ENCODE measurements around the gene SLC25A20.

The SLC25A20 gene, protein sequence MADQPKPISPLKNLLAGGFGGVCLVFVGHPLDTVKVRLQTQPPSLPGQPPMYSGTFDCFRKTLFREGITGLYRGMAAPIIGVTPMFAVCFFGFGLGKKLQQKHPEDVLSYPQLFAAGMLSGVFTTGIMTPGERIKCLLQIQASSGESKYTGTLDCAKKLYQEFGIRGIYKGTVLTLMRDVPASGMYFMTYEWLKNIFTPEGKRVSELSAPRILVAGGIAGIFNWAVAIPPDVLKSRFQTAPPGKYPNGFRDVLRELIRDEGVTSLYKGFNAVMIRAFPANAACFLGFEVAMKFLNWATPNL

DNA sequence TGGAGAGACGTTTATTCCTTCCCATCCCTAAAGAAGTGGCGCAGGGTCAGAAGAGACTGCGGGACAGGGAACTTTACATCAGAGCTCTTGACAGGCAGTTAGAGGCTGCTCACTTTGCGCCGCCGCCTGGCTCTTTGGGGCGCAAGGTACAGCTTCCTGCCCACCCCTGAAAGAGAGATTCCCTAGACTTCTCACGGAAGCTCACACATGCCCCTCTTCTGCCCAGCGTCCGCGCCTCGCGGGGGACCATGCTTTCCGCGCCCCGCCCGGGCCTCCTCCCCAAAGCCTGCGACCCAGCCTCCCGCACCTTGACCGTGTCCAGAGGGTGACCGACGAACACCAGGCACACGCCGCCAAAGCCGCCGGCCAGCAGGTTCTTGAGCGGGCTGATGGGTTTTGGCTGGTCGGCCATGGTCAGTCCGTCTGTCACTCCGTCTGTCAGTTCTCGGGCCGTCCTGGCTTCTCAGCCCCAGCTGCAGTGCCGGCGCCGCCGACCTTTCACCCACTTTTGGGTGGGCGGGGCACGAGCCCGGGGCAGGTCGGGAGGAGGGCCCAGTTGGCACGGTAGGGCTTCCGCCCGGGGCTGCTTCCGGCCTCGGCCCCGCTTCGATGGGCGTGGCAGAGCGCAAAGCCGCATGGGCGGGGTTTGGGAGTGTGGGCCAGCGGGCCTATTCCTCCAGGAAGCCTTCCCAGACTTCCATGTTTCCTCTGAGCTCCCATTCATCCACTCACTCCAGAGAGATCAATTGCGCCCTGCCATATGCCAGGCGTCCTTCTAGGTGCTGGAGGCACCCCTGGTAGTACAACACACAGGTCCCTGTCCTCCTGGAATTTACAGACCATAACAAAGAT is at the start of gene SLC25A20:
Gene SLC25A20, minus strand, starts transcription at position 500 of the 852 bp plus-strand sequence. Its CDS starts 88 bp downstream, at position 412.
- Histone ChIP-seq H3K9ac (ENCODE audit: low read length) (peak within 1 kb of the TSS; percentile 56), H3K9me3 (ENCODE audit: control insufficient read depth, low read length) (no peaks in the 10 kb centered on the region), H3K36me3 (ENCODE audit: control insufficient read depth, insufficient read depth, low read length) (no peaks in the 10 kb centered on the region), H3K4me3 (ENCODE audit: low read length) (peak within 1 kb of the TSS; percentile 60), H3K27me3 (ENCODE audit: control insufficient read depth, insufficient read depth, low read length) (no peaks in the 10 kb centered on the region), H3K4me1 (ENCODE audit: control insufficient read depth, insufficient read depth, low read length) (peaks cover 13% of the 10 kb centered on the region)

DNA sequence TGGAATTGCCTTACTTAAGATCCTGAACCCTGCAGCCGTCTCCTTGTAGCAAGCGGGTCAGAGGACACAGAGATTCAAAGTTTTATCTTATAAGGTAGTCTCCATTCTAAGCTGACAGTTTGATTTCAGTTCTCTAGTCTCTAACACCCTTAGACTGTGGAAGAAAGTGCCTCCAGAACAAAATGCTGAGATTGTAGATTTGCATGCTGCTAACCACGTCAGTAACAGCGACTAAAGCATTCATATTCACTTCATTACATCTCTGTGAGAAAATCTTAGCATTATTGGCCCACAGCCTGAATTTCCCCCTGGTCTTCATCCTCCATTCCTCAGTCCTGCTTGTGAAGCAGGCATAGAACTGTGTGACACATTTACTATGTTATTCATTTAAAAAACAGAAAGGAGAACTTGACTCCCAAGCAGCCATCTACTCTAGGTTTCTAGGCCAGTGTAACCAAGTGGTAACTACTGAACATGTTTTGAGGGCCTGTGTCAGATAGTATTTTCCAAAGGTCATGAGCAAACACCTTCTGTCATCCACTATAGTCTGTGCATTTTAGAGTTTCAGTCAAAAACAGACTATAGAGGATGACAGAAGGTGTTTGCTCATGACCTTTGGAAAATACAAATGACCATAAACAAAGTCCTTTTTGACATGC is 47.3 kb upstream of the SLC25A20 start:
- H3K9ac ChIP-seq (ENCODE audit: low read length): no peak overlapping the region
- no peaks in the 10 kb centered on the region for H3K36me3 ChIP-seq (ENCODE audit: control insufficient read depth, insufficient read depth, low read length)
- no peak overlapping the region for H3K4me3 ChIP-seq (ENCODE audit: low read length)
- no peaks in the 10 kb centered on the region for H3K27me3 ChIP-seq (ENCODE audit: control insufficient read depth, insufficient read depth, low read length)
- no peaks in the 10 kb centered on the region for H3K9me3 ChIP-seq (ENCODE audit: control insufficient read depth, low read length)
- peaks cover 3% of the 10 kb centered on the region for H3K4me1 ChIP-seq (ENCODE audit: control insufficient read depth, insufficient read depth, low read length)

DNA sequence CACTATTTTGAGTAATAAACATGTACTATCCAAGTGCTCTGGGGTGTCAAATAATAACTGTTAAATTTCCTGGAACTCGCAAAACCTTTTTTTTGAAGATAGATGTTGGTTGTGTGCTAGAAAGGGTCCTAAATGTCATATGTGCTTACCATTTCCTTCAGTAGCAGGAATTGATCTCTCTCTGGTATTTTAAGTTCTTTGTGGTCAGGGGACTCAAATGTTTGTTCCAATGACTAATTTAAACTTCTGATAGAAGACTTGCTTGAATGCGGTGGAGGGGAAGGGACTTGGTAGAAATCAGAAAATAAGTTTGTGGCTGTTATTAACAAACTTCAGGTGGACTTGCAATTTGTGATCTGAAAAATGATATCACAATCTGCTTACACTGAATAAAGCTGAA is 46.8 kb upstream of the SLC25A20 start:
- peaks cover 5% of the 10 kb centered on the region for H3K4me1 ChIP-seq (ENCODE audit: control insufficient read depth, insufficient read depth, low read length)
- no peak overlapping the region for H3K9ac ChIP-seq (ENCODE audit: low read length)
- no peaks in the 10 kb centered on the region for H3K27me3 ChIP-seq (ENCODE audit: control insufficient read depth, insufficient read depth, low read length)
- no peak overlapping the region for H3K4me3 ChIP-seq (ENCODE audit: low read length)
- H3K9me3 ChIP-seq (ENCODE audit: control insufficient read depth, low read length): no peaks in the 10 kb centered on the region
- H3K36me3 ChIP-seq (ENCODE audit: control insufficient read depth, insufficient read depth, low read length): no peaks in the 10 kb centered on the region

DNA sequence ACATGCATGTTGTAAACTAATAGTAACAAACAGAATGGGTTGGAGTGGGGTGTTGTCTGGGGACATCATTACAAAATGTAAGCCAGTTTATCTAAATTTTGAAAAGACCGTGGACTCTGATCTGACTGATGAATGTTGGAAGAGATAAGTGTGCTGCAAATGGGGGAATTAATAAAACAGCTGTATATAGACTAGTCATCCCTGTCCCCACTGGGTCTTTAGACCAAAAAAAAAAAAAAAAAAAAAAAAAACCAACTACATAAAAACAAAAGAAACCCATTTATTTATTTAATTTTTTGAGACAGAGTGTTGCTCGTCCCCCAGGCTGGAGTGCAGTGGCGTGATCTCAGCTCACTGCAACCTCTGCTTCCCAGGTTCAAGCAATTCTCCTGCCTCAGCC is 40.0 kb upstream of the SLC25A20 start:
- no peak overlapping the region for H3K4me3 ChIP-seq (ENCODE audit: low read length)
- H3K9me3 ChIP-seq (ENCODE audit: control insufficient read depth, low read length): no peaks in the 10 kb centered on the region
- no peak overlapping the region for H3K9ac ChIP-seq (ENCODE audit: low read length)
- no peaks in the 10 kb centered on the region for H3K27me3 ChIP-seq (ENCODE audit: control insufficient read depth, insufficient read depth, low read length)
- no peaks in the 10 kb centered on the region for H3K36me3 ChIP-seq (ENCODE audit: control insufficient read depth, insufficient read depth, low read length)
- peaks cover 11% of the 10 kb centered on the region for H3K4me1 ChIP-seq (ENCODE audit: control insufficient read depth, insufficient read depth, low read length)

DNA sequence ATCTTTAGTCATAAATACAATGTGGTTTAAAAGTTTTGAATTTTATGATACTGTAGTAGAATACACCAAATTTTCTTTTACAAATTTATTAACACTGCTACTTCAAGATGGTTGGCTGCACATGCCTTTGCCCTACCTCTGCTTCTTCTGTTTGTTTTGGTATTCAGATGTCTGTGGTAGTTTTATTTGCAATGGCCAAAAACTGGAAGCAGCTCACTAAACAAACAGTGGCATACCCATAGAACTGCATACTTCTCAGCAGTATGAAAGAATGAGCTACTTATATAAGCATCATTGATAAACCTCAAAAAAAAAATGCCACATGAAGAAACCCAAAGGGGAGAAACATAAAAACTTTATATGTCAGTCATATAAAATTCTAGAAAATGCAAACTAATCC is 39.5 kb upstream of the SLC25A20 start:
- Histone ChIP-seq H3K36me3 (ENCODE audit: control insufficient read depth, insufficient read depth, low read length) (no peaks in the 10 kb centered on the region), H3K27me3 (ENCODE audit: control insufficient read depth, insufficient read depth, low read length) (no peaks in the 10 kb centered on the region), H3K9ac (ENCODE audit: low read length) (no peak overlapping the region), H3K4me3 (ENCODE audit: low read length) (no peak overlapping the region), H3K4me1 (ENCODE audit: control insufficient read depth, insufficient read depth, low read length) (peaks cover 11% of the 10 kb centered on the region), H3K9me3 (ENCODE audit: control insufficient read depth, low read length) (no peaks in the 10 kb centered on the region)

DNA sequence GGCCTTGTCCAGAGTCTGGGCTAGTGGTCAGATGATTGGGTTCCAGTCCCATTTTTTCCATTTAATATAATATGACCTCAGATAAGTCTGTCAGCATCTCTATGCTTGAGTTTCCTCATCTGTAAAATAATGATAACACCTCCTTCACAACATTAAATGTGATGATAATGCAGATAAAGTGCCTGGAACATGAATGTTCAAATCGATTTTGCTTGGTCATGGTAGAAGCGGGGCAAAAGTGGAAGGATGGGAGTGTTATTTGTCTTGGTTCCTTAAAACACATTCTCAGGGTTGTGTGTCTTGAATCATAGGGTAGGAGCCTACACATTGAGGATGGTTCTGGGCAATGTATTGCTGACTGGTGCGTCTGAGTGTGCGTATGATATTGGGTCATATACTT is 36.8 kb upstream of the SLC25A20 start:
- no peak overlapping the region for H3K4me3 ChIP-seq (ENCODE audit: low read length)
- no peaks in the 10 kb centered on the region for H3K27me3 ChIP-seq (ENCODE audit: control insufficient read depth, insufficient read depth, low read length)
- H3K9me3 ChIP-seq (ENCODE audit: control insufficient read depth, low read length): no peaks in the 10 kb centered on the region
- H3K9ac ChIP-seq (ENCODE audit: low read length): no peak overlapping the region
- peaks cover 7% of the 10 kb centered on the region for H3K4me1 ChIP-seq (ENCODE audit: control insufficient read depth, insufficient read depth, low read length)
- no peaks in the 10 kb centered on the region for H3K36me3 ChIP-seq (ENCODE audit: control insufficient read depth, insufficient read depth, low read length)

DNA sequence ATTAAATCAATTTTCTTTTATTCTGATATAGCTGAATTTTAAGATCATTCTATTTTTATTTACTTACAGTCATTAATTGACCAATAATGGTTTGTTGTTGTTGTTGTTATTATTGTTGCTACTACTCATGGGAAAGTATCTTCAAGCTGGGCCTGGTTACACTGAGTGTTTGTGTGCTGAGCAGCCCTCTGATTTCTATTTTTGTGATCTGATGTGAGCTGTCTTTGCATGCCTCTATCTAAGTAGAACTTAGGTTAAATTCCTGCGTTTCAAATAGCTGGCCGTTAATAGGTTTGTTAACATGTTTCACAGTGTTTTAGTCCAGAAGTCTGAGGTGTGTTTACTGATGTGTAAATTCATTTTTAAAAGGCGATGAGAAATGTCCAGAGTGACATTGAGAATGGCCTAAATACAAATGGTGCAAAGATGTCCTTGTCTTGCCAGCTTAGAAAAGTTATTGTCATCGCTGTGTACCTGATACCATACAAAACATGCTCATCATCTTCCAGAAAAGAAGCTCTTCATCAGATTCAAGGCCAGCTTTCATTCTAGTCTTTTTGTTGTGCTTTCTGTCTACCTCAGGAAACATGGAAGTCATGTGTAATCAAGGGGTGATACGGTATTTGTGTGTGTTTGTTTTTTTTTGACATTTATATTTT is 35.8 kb upstream of the SLC25A20 start:
- Histone ChIP-seq H3K4me1 (ENCODE audit: control insufficient read depth, insufficient read depth, low read length) (peaks cover 15% of the 10 kb centered on the region), H3K27me3 (ENCODE audit: control insufficient read depth, insufficient read depth, low read length) (no peaks in the 10 kb centered on the region), H3K36me3 (ENCODE audit: control insufficient read depth, insufficient read depth, low read length) (no peaks in the 10 kb centered on the region), H3K9ac (ENCODE audit: low read length) (no peak overlapping the region), H3K4me3 (ENCODE audit: low read length) (no peak overlapping the region), H3K9me3 (ENCODE audit: control insufficient read depth, low read length) (no peaks in the 10 kb centered on the region)

DNA sequence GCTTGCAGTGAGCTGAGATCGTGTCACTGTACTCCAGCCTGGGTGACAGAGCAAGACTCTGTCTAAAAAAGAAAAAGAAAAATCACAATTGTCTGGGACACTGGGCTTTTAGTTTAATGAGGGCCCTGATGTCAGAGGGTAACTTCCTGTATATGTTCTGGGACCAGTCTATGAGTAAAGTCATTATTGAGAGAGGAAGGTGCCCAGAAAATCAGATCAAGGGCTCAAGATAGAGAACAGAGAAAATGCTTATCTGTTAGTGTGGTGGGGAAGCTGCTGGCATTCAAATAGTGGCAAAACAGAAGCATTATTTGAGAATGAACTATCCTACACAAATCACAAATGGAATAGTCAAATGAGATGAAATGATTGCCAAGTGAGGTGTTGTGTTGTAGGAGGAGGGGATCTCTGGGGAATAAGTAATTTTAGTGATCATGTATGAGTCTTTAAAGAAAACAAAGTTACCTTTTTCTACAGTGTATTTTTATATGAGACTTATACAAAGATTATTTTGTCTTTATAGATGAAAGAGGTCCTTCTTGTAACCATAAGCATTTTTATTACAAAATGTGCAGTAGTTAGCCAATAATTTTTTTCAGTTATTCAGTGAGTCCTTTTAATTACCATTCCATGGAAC is 33.4 kb upstream of the SLC25A20 start:
- Histone ChIP-seq H3K9me3 (ENCODE audit: control insufficient read depth, low read length) (no peaks in the 10 kb centered on the region), H3K4me1 (ENCODE audit: control insufficient read depth, insufficient read depth, low read length) (peaks cover 19% of the 10 kb centered on the region), H3K36me3 (ENCODE audit: control insufficient read depth, insufficient read depth, low read length) (peaks cover 6% of the 10 kb centered on the region), H3K9ac (ENCODE audit: low read length) (no peak overlapping the region), H3K4me3 (ENCODE audit: low read length) (no peak overlapping the region), H3K27me3 (ENCODE audit: control insufficient read depth, insufficient read depth, low read length) (no peaks in the 10 kb centered on the region)

DNA sequence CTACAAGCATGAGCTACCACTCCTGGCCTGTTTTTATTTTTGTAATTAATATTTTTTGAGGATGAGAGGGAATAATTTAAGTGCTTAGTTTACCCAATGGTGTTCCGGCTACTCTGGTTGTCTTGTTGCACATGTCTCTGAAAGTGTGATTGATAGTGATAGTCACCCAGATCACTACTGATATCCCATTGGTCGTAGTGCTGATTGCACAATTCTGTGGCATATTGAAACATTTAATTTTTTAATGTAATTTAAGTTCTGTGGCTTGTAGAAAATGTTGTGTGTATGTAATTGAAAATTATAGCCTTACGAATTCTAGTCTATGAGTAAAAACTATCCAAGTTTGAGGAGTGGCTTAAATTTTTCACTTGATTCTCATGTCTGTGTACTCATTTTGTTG is 31.9 kb upstream of the SLC25A20 start:
- Histone ChIP-seq H3K9ac (ENCODE audit: low read length) (no peak overlapping the region), H3K36me3 (ENCODE audit: control insufficient read depth, insufficient read depth, low read length) (peaks cover 6% of the 10 kb centered on the region), H3K4me1 (ENCODE audit: control insufficient read depth, insufficient read depth, low read length) (peaks cover 22% of the 10 kb centered on the region), H3K9me3 (ENCODE audit: control insufficient read depth, low read length) (no peaks in the 10 kb centered on the region), H3K27me3 (ENCODE audit: control insufficient read depth, insufficient read depth, low read length) (no peaks in the 10 kb centered on the region), H3K4me3 (ENCODE audit: low read length) (no peak overlapping the region)

DNA sequence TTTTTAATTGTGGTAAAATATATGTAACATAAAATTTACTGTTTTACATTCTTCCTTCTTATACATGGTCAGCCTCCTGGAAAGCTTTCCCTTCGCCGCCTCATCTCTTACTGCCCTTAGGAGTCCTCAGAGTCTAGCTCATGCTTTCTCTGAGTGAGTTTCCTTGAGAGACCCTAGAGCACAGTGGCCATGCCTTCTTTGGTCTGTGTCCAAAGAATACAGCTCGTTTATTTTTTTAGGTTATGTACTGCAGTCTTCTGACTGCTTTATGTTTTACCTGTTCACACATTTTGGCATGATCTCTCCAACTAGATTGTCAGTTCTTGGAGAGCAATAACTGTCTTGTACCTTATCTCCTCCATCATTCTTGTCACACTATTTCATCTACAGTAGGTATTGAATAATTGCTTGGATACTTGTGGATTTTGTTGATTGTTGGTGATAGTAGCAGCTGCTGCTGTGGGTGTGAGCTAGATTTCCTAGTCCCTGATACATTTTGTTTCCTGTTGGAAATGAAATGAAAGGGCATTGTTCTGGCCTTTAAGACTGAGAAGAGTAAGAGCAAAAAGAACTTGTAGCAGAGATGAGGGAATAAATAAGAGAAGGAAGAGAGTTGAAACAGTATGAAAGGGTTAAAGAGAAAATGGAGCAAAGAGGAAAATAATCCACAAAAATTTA is 30.8 kb upstream of the SLC25A20 start:
- no peak overlapping the region for H3K4me3 ChIP-seq (ENCODE audit: low read length)
- no peaks in the 10 kb centered on the region for H3K27me3 ChIP-seq (ENCODE audit: control insufficient read depth, insufficient read depth, low read length)
- no peaks in the 10 kb centered on the region for H3K9me3 ChIP-seq (ENCODE audit: control insufficient read depth, low read length)
- H3K4me1 ChIP-seq (ENCODE audit: control insufficient read depth, insufficient read depth, low read length): peaks cover 18% of the 10 kb centered on the region
- H3K36me3 ChIP-seq (ENCODE audit: control insufficient read depth, insufficient read depth, low read length): peaks cover 6% of the 10 kb centered on the region
- H3K9ac ChIP-seq (ENCODE audit: low read length): no peak overlapping the region

DNA sequence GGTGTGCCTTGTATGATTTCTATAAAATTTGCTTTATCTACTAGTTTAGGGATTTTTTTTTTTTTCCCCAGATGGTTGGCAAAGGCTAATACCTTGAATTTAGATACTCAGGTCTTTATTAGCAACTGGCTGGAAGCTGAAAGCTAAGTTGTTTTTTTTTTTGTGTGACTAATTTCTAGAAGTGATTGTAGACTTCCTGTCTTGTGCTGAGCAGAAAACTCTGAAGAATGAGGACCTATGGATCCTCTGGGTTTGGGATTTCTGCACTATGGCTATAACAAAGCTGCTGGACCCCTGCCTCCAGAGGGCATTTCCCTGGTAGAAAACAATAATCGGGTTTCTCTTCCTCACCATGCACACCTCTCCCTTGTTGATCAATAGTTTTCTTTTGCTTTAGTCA is 30.0 kb upstream of the SLC25A20 start:
- no peak overlapping the region for H3K4me3 ChIP-seq (ENCODE audit: low read length)
- no peaks in the 10 kb centered on the region for H3K27me3 ChIP-seq (ENCODE audit: control insufficient read depth, insufficient read depth, low read length)
- peaks cover 18% of the 10 kb centered on the region for H3K4me1 ChIP-seq (ENCODE audit: control insufficient read depth, insufficient read depth, low read length)
- H3K36me3 ChIP-seq (ENCODE audit: control insufficient read depth, insufficient read depth, low read length): peaks cover 6% of the 10 kb centered on the region
- H3K9ac ChIP-seq (ENCODE audit: low read length): no peak overlapping the region
- H3K9me3 ChIP-seq (ENCODE audit: control insufficient read depth, low read length): no peaks in the 10 kb centered on the region
